MCF 10A (cell line): ENCODE results near the gene SLC10A7. TPM values are rescaled to one million over a fixed set of nuclear protein-coding genes. Genes with fewer than 3 reads are reported as not detected.

Experiments
- BruUV-seq: library from RNA; stranded (reverse); fragments of 400-500 nt; replicated peaks from 2 replicates; lab custom pipeline; 2021; lab: Mats Ljungman, UMichigan
- CTCF ChIA-PET: fragments of 300-600 bp; sonication (Branson Sonifier 250); formaldehyde crosslinking; extraction: SDS; loops from one replicate; lab custom pipeline; 2021; ENCODE audit warnings: antibody characterized with exemption, inconsistent platforms; lab: Yijun Ruan, JAX
- POLR2A ChIA-PET: fragments of 300-600, 350-650 bp; sonication (Branson Sonifier 250); formaldehyde crosslinking; extraction: SDS; loops from one replicate; lab custom pipeline; 2020; ENCODE audit warnings: antibody characterized with exemption, inconsistent platforms; lab: Yijun Ruan, JAX
- DNase-seq: peaks from one replicate; pipeline ENCODE4 v3.0.0-alpha.2; 2018; ENCODE audit not compliant: unreplicated experiment
- H3K27ac Mint-ChIP-seq: one replicate; pipeline ENCODE4 v1.8.0; 2022; ENCODE audit warnings: mild to moderate bottlenecking, low read depth, mixed read lengths; ENCODE audit not compliant: unreplicated experiment
- H3K27me3 Mint-ChIP-seq: one replicate; pipeline ENCODE4 v1.8.0; 2022; ENCODE audit warnings: mixed read lengths; ENCODE audit not compliant: insufficient read depth, unreplicated experiment
- H3K36me3 Mint-ChIP-seq: one replicate; pipeline ENCODE4 v1.8.0; 2022; ENCODE audit warnings: mild to moderate bottlenecking, moderate library complexity, mixed read lengths; ENCODE audit not compliant: insufficient read depth, unreplicated experiment
- H3K4me1 Mint-ChIP-seq: one replicate; pipeline ENCODE4 v1.8.0; 2022; ENCODE audit warnings: mixed read lengths; ENCODE audit not compliant: insufficient read depth, unreplicated experiment
- H3K4me3 Mint-ChIP-seq: one replicate; pipeline ENCODE4 v1.8.0; 2022; ENCODE audit warnings: mild to moderate bottlenecking, moderate library complexity, mixed read lengths; ENCODE audit not compliant: unreplicated experiment
- H3K9me3 Mint-ChIP-seq: one replicate; pipeline ENCODE4 v1.8.0; 2022; ENCODE audit warnings: mixed read lengths; ENCODE audit not compliant: unreplicated experiment
- CTCF ChIP-seq: fragments of 200-600 bp; IDR thresholded peaks from one replicate; pipeline ENCODE4 v1.8.0; 2022; ENCODE audit warnings: antibody characterized with exemption, mild to moderate bottlenecking; ENCODE audit not compliant: unreplicated experiment
- intact Hi-C: fragments of 100-400 bp; cut with micrococcal nuclease; formaldehyde crosslinking; loops from 2 replicates; pipeline ENCODE4 v1.14.1; 2022
- total RNA-seq: library from RNA; stranded (reverse); gene quantifications from 2 replicates; pipeline ENCODE4 v1.2.3, GENCODE V29; 2022

Gene SLC10A7
- total RNA-seq, 1 experiment from 2014 or later, result 23.0 TPM

GRCh38 chr4:146472404-146472803 lies 49.3 kb downstream of the SLC10A7 start:
- no TSS peak for BruUV-seq
- CTCF ChIA-PET, result no interaction called here
- H3K4me1 Mint-ChIP-seq, result peaks cover 11% of the 10 kb centered on the region
- TF ChIP-seq CTCF, result no peak
- no peak for DNase-seq
- H3K27ac Mint-ChIP-seq, result no peak overlapping the region
- no peaks in the 10 kb centered on the region for H3K27me3 Mint-ChIP-seq
- intact Hi-C loops, result no loop called here
- no peak overlapping the region for H3K4me3 Mint-ChIP-seq
- H3K36me3 Mint-ChIP-seq, result no peaks in the 10 kb centered on the region
- POLR2A ChIA-PET, result no interaction called here
- no peaks in the 10 kb centered on the region for H3K9me3 Mint-ChIP-seq

GRCh38 chr4:146470604-146471003 lies 51.1 kb downstream of the SLC10A7 start:
- no peak for TF ChIP-seq CTCF
- Mint-ChIP-seq H3K36me3 (no peaks in the 10 kb centered on the region), H3K4me1 (peaks cover 17% of the 10 kb centered on the region), H3K27me3 (no peaks in the 10 kb centered on the region), H3K27ac (no peak overlapping the region), H3K9me3 (no peaks in the 10 kb centered on the region), H3K4me3 (no peak overlapping the region)
- no peak for DNase-seq
- intact Hi-C loops, result no loop called here
- POLR2A ChIA-PET, result no interaction called here
- CTCF ChIA-PET, result no interaction called here
- BruUV-seq, result no TSS peak

- no peak for DNase-seq
- BruUV-seq, result no TSS peak
- ChIA-PET POLR2A (no interaction called here), CTCF (no interaction called here)
- no peak for TF ChIP-seq CTCF
- Mint-ChIP-seq H3K4me3 (no peak overlapping the region), H3K9me3 (no peaks in the 10 kb centered on the region), H3K27ac (no peak overlapping the region), H3K27me3 (no peaks in the 10 kb centered on the region), H3K4me1 (peaks cover 17% of the 10 kb centered on the region), H3K36me3 (no peaks in the 10 kb centered on the region)
- intact Hi-C loops, result no loop called here
These were observed 52.7 kb downstream of the SLC10A7 start for GRCh38 chr4:146469022-146469421.

- no TSS peak for BruUV-seq
- TF ChIP-seq CTCF, result no peak
- intact Hi-C loops, result no loop called here
- Mint-ChIP-seq H3K27ac (no peak overlapping the region), H3K4me1 (peaks cover 17% of the 10 kb centered on the region), H3K27me3 (no peaks in the 10 kb centered on the region), H3K9me3 (no peaks in the 10 kb centered on the region), H3K4me3 (no peak overlapping the region), H3K36me3 (no peaks in the 10 kb centered on the region)
- DNase-seq, result no peak
- POLR2A ChIA-PET, result no interaction called here
- CTCF ChIA-PET, result interaction anchor here (0.6 kb wide), 1 partner anchor 13 kb away, joined by 3 read pairs; no protein-coding TSS in a partner anchor
These were observed 56.1 kb downstream of the SLC10A7 start for GRCh38 chr4:146465628-146466027.
